Measurements from ENCODE around the gene PSKH1.
A peak's percentile ranks its signal among the peaks of the same experiment; 100 is the strongest.

Gene PSKH1

GRCh38 chr16:67892899-67893742, at the start of gene PSKH1:
Gene PSKH1 (plus strand): TSS chr16:67893254. CDS start chr16:67908750, 15,496 bp downstream.
- Histone ChIP-seq H3K4me3 (peak within 1 kb of the TSS; percentile 88), H3K27ac (peak within 1 kb of the TSS; percentile 86 to 95)
- peak; percentile 97 for DNase-seq (ENCODE audit: low spot score)
- no peak for TF ChIP-seq CTCF (IDR thresholded peaks at IDR 0.05)

GRCh38 chr16:67843343-67843765, 49.7 kb upstream of the PSKH1 start:
- peak overlapping the region; percentile 82 for H3K4me3 ChIP-seq
- peak overlapping the region; percentile 96 to 98 for H3K27ac ChIP-seq
- no peak for TF ChIP-seq CTCF (IDR thresholded peaks at IDR 0.05)
- DNase-seq (ENCODE audit: low spot score) = no peak

- no peak for TF ChIP-seq CTCF (IDR thresholded peaks at IDR 0.05)
- DNase-seq (ENCODE audit: low spot score) = no peak
- H3K4me3 ChIP-seq = peak overlapping the region; percentile 82
- H3K27ac ChIP-seq = peak overlapping the region; percentile 96 to 98
These were observed 48.6 kb upstream of the PSKH1 start for GRCh38 chr16:67844497-67844896.

GRCh38 chr16:67845291-67846062, 47.6 kb upstream of the PSKH1 start:
- no peak for TF ChIP-seq CTCF (IDR thresholded peaks at IDR 0.05)
- no peak for DNase-seq (ENCODE audit: low spot score)
- Histone ChIP-seq H3K4me3 (peak overlapping the region; percentile 99), H3K27ac (peak overlapping the region; percentile 96 to 98)

- H3K27ac ChIP-seq = peak overlapping the region; percentile 96 to 98
- no peak for DNase-seq (ENCODE audit: low spot score)
- no peak for TF ChIP-seq CTCF (IDR thresholded peaks at IDR 0.05)
- H3K4me3 ChIP-seq = peak overlapping the region; percentile 99
These were observed 47.1 kb upstream of the PSKH1 start for GRCh38 chr16:67846063-67846319.

- no peak for TF ChIP-seq CTCF (IDR thresholded peaks at IDR 0.05)
- DNase-seq (ENCODE audit: low spot score) = peak; percentile 97
- peak within 1 kb of the TSS; percentile 96 to 98 for H3K27ac ChIP-seq
These were observed 46.6 kb upstream of the PSKH1 start, which contains the start of gene NUTF2 for GRCh38 chr16:67846320-67847063. Gene NUTF2 (plus strand): TSS chr16:67846933. CDS start chr16:67865131, 18,198 bp downstream.

More at GRCh38 chr16:67846320-67847063, 46.6 kb upstream of the PSKH1 start, which contains the start of gene NUTF2:
- H3K4me3 ChIP-seq = peak within 1 kb of the TSS; percentile 99

Data from coronary artery (tissue), 2 donors.